K562 (cell line): ENCODE data around the gene EGFL7. TPM values are rescaled to one million over a fixed set of nuclear protein-coding genes. Genes with fewer than 3 reads are reported as not detected.
A peak's percentile ranks its signal among the peaks of the same experiment; 100 is the strongest.

ENCODE experiments used
- ATAC-seq: fragments of 200-7000 bp; cut with Tn5 transposase; 3 replicates; pipeline ENCODE4 v1.9.1; 2020; ENCODE audit warnings: moderate library complexity
- BruUV-seq: library from RNA; stranded (reverse); fragments of 400-500 nt; replicated peaks from 2 replicates; lab custom pipeline; 2021; lab: Mats Ljungman, UMichigan
- CTCF ChIA-PET: fragments of 300-600 bp; formaldehyde crosslinking; extraction: SDS; loops from one replicate; lab custom pipeline; 2021; ENCODE audit warnings: low intra/inter-chr PET ratio; lab: Yijun Ruan, JAX
- POLR2A ChIA-PET: fragments of 300-600, 350-650 bp; sonication (Branson Sonifier 250); formaldehyde crosslinking; extraction: SDS; loops from one replicate; lab custom pipeline; 2021; ENCODE audit warnings: antibody characterized with exemption, inconsistent platforms; lab: Yijun Ruan, JAX
- DNase-seq, 4 experiments: peaks; one replicate each; pipeline versions ENCODE4 v3.0.0 to v3.0.0-alpha.2; 2011 to 2018; ENCODE audit warnings: low spot score in 3 of 4, mixed read lengths in 3 of 4; ENCODE audit errors: extremely low read depth in 1 of 4
- FAIRE-seq: peaks from 2 replicates; lab custom pipeline; 2011; peaks lifted over from hg19 to GRCh38; lab: Jason Lieb, UNC
- H2AFZ ChIP-seq: 2 replicates; pipeline ENCODE4 v1.6.0; 2011; ENCODE audit warnings: low read depth, low read length, control low read depth, inconsistent platforms
- H3K27ac ChIP-seq: fragments of 200-600 bp; 3 replicates; pipeline ENCODE4 v1.8.0; 2011; ENCODE audit warnings: low read depth, mild to moderate bottlenecking, control low read depth, inconsistent platforms, low read length, moderate library complexity, mixed read lengths; ENCODE audit errors: extremely low read depth
- H3K27me3 ChIP-seq, 2 experiments: fragments of 300-600 bp in 1 of 2; 2 replicates in 1 of 2; 3 replicates in 1 of 2; pipeline versions ENCODE4 v1.6.0 to v1.8.0; 2011; ENCODE audit warnings: inconsistent platforms in 2 of 2, low read length in 2 of 2, mild to moderate bottlenecking in 1 of 2, mixed read lengths in 1 of 2, moderate library complexity in 1 of 2; ENCODE audit not compliant: control insufficient read depth in 2 of 2, insufficient read depth in 2 of 2
- H3K36me3 ChIP-seq: fragments of 300-600 bp; 3 replicates; pipeline ENCODE4 v1.8.0; 2011; ENCODE audit warnings: mild to moderate bottlenecking, low read length, inconsistent platforms; ENCODE audit not compliant: control insufficient read depth, insufficient read depth
- H3K4me1 ChIP-seq, 2 experiments: fragments of 200-600 bp in 1 of 2; replicated peaks in 1 of 2; 2 replicates in 1 of 2; 3 replicates in 1 of 2; pipeline versions ENCODE4 v1.5.1 to v1.8.0; 2011; ENCODE audit warnings: inconsistent platforms in 2 of 2, low read length in 2 of 2, mild to moderate bottlenecking in 1 of 2, mixed read lengths in 1 of 2, moderate library complexity in 1 of 2; ENCODE audit not compliant: control insufficient read depth in 2 of 2, insufficient read depth in 2 of 2
- H3K4me2 ChIP-seq: 2 replicates; pipeline ENCODE4 v1.6.1; 2011; ENCODE audit warnings: low read length, control low read depth, inconsistent platforms, mixed read lengths; ENCODE audit not compliant: insufficient read depth
- H3K4me3 ChIP-seq: fragments of 200-600 bp; sonication (generic), shearing (Covaris generic); 2 replicates; pipeline ENCODE4 v1.5.1; 2016; ENCODE audit warnings: control low read depth, inconsistent platforms
- H3K79me2 ChIP-seq: fragments of 200-600 bp; 3 replicates; pipeline ENCODE4 v1.8.0; 2011; ENCODE audit warnings: low read length, inconsistent platforms; ENCODE audit not compliant: control insufficient read depth, insufficient read depth
- H3K9ac ChIP-seq, 2 experiments: 2 replicates each; pipeline versions ENCODE4 v1.6.0 to v1.6.1; 2011; ENCODE audit warnings: low read depth in 2 of 2, low read length in 2 of 2, control low read depth in 1 of 2, inconsistent platforms in 1 of 2, mild to moderate bottlenecking in 1 of 2, mixed read lengths in 1 of 2; ENCODE audit not compliant: insufficient read depth in 1 of 2
- H3K9me1 ChIP-seq: one replicate; pipeline ENCODE4 v1.6.0; 2011; ENCODE audit warnings: inconsistent platforms, mild to moderate bottlenecking, low read length, moderate library complexity; ENCODE audit not compliant: control insufficient read depth, insufficient read depth
- H3K9me3 ChIP-seq: replicated peaks from 2 replicates; pipeline ENCODE4 v1.5.1; 2011; ENCODE audit warnings: low read depth, low read length, inconsistent platforms; ENCODE audit not compliant: control insufficient read depth, insufficient read depth
- H4K20me1 ChIP-seq: replicated peaks from 2 replicates; pipeline ENCODE4 v1.6.1; 2011; ENCODE audit warnings: low read length, inconsistent platforms, mixed read lengths; ENCODE audit not compliant: control insufficient read depth, insufficient read depth
- ETS1 ChIP-seq: conservative IDR thresholded peaks from 2 replicates; pipeline ENCODE4 v1.6.1; 2011; ENCODE audit warnings: low read depth, mild to moderate bottlenecking, low read length; ENCODE audit not compliant: control insufficient read depth
- FOXO4 ChIP-seq: fragments of 450-650 bp; formaldehyde crosslinking; IDR thresholded peaks from 2 replicates; pipeline ENCODE4 v1.4.0; 2020; ENCODE audit warnings: mild to moderate bottlenecking, moderate library complexity
- KDM5B ChIP-seq: fragments of 200-600 bp; sonication (generic); IDR thresholded peaks from 2 replicates; pipeline ENCODE4 v1.6.1; 2012; ENCODE audit warnings: low read depth, mild to moderate bottlenecking, moderate library complexity, low read length, control low read depth, inconsistent platforms; ENCODE audit not compliant: insufficient replicate concordance
- ZBTB12 ChIP-seq: fragments of 250-450 bp; sonication (Bioruptor Pico); IDR thresholded peaks from 2 replicates; pipeline ENCODE4 v1.4.0; 2020
- ZBTB26 ChIP-seq: fragments of 450-650 bp; formaldehyde crosslinking; IDR thresholded peaks from 2 replicates; pipeline ENCODE4 v1.4.0; 2022; ENCODE audit warnings: missing genetic modification characterization
- ZBTB7A ChIP-seq: IDR thresholded peaks from 2 replicates; pipeline ENCODE4 v1.6.1; 2011; ENCODE audit warnings: low read depth, mild to moderate bottlenecking, low read length, moderate library complexity, borderline replicate concordance; ENCODE audit not compliant: control insufficient read depth
- ZNF232 ChIP-seq: sonication (generic); formaldehyde crosslinking; IDR thresholded peaks from 2 replicates; pipeline ENCODE4 v1.8.0; 2022; ENCODE audit warnings: mild to moderate bottlenecking, missing genetic modification reagents
- ZNF766 ChIP-seq: fragments of 200-800 bp; sonication (Bioruptor generic); conservative IDR thresholded peaks from 2 replicates; pipeline ENCODE4 v1.6.1; 2016; ENCODE audit warnings: missing genetic modification characterization, missing compliant biosample characterization
- WGBS: fragments of 100-300 bp; shearing (Covaris generic); methylation state at CpG from one replicate; pipeline ENCODE4 v1.1.6; 2016; ENCODE audit warnings: low coverage, mixed read lengths; ENCODE audit not compliant: insufficient coverage; ENCODE audit errors: missing lambda C conversion rate; 5-methylcytosine and 5-hydroxymethylcytosine counted together
- in situ Hi-C: fragments of 300-500 bp; cut with MboI; formaldehyde crosslinking; loops from 4 replicates; pipeline ENCODE4 v1.15.0; 2018; ENCODE audit warnings: inconsistent platforms, mixed read lengths
- intact Hi-C: fragments of 100-400 bp; cut with micrococcal nuclease; formaldehyde crosslinking; loops from 2 replicates; pipeline ENCODE4 v1.14.2; 2022
- polyA plus RNA-seq, 8 experiments: library from polyadenylated mRNA; depleted of rRNA in 4 of 8; stranded (reverse) in 5 of 8; unstranded in 3 of 8; fragments of >200 nt; fragmentation: Nextera tagmentation in 2 of 8; fragmentation: Illumina TruSeq in 1 of 8; extraction: Ambion mirVana in 2 of 8; extraction: Trizol in 1 of 8; gene quantifications; 2 replicates each; pipeline versions ENCODE4 v1.2.1 to v1.2.3, GENCODE V29; 2011 to 2014; ENCODE audit warnings: inconsistent platforms in 1 of 8, missing spikeins in 1 of 8
- total RNA-seq, 7 experiments: library from RNA; depleted of rRNA in 6 of 7; stranded (reverse); fragments of >200 nt in 6 of 7; fragmentation: Illumina TruSeq in 2 of 7; extraction: Trizol in 2 of 7; gene quantifications; 2 replicates each; pipeline versions ENCODE4 v1.2.1 to v1.2.3, GENCODE V29; 2011 to 2021; ENCODE audit warnings: low replicate concordance in 1 of 7

Gene EGFL7
- total and polyA plus RNA-seq, 9 of the 15 experiments (the other 6 are each of a cell fraction or from before 2014, with no cell fraction given) = 1.5 to 286 (median 55.5) TPM

- no peaks in the 10 kb centered on the region for H3K9me1 ChIP-seq
- peaks cover 25% of the 10 kb centered on the region for H3K79me2 ChIP-seq
- CTCF ChIA-PET = no interaction called here
- H3K4me3 ChIP-seq = no peak overlapping the region
- POLR2A ChIA-PET = interaction anchor here (0.5 to 1.7 kb wide), 8 partner anchors 9 to 66 kb away, joined by 3 to 5 read pairs (median 3); no protein-coding TSS in a partner anchor
- H3K36me3 ChIP-seq = peaks cover 53% of the 10 kb centered on the region
- WGBS = 67% methylated on average over 11 of the region's 11 CpGs
- no peaks in the 10 kb centered on the region for H3K27me3 ChIP-seq
- H3K4me2 ChIP-seq = no peak overlapping the region
- peaks cover 37% of the 10 kb centered on the region for H4K20me1 ChIP-seq
- no peak overlapping the region for H3K27ac ChIP-seq
- in situ Hi-C loops = no loop called here
- ATAC-seq (no peak; the same call in 2 of the 3 replicates), DNase-seq (no peak), FAIRE-seq (no peak)
- peaks cover 5 to 88% of the 10 kb centered on the region in 2 experiments; a peak in 4 of 5 replicates for H3K4me1 ChIP-seq
- H3K9me3 ChIP-seq = no peaks in the 10 kb centered on the region
- no peak overlapping the region for H2AFZ ChIP-seq
- no peak overlapping the region; a peak in 1 of 4 replicates for H3K9ac ChIP-seq
- no peak for TF ChIP-seq ETS1
- TF ChIP-seq KDM5B = peak; percentile 11
- no peak for TF ChIP-seq ZBTB7A
- no peak for TF ChIP-seq FOXO4 (CRISPR knock-in tag)
- TF ChIP-seq ZNF766 (CRISPR knock-in tag) = no peak
- TF ChIP-seq ZNF232 (CRISPR knock-in tag) = no peak
- no peak for TF ChIP-seq ZBTB12
- TF ChIP-seq ZBTB26 = no peak
- no TSS peak for BruUV-seq
- intact Hi-C loops = no loop called here
Observed at GRCh38 chr9:136720898-136721338, 58.2 kb downstream of the EGFL7 start.
